HEK293 (cell line): ENCODE results near the gene TNIP1.

Experiments
- CTCF ChIA-PET: fragments of 350-600 bp; formaldehyde crosslinking; extraction: SDS; loops from one replicate; lab custom pipeline; 2021; ENCODE audit warnings: antibody characterized with exemption; lab: Yijun Ruan, JAX
- POLR2A ChIA-PET: fragments of 300-600 bp; formaldehyde crosslinking; extraction: SDS; loops from one replicate; lab custom pipeline; 2020; ENCODE audit warnings: antibody characterized with exemption, inconsistent platforms; lab: Yijun Ruan, JAX
- H3K27ac ChIP-seq: fragments of 200-500 bp; sonication (Bioruptor generic); 2 replicates; pipeline ENCODE4 v1.5.1; 2014; ENCODE audit warnings: low read depth, low read length, control low read depth, inconsistent platforms; ENCODE audit errors: extremely low read depth
- H3K36me3 ChIP-seq, 2 experiments: fragments of 200-500 bp in 1 of 2; sonication (Bioruptor generic) in 1 of 2; 1 replicate in 1 of 2; 2 replicates in 1 of 2; pipeline ENCODE4 v1.5.1; 2014 to 2017; ENCODE audit warnings: inconsistent platforms in 2 of 2, low read length in 2 of 2; ENCODE audit not compliant: control insufficient read depth in 2 of 2, insufficient read depth in 1 of 2
- H3K4me1 ChIP-seq: fragments of 200-500 bp; sonication (Bioruptor generic); 2 replicates; pipeline ENCODE4 v1.5.1; 2014; ENCODE audit warnings: mild to moderate bottlenecking, low read length, inconsistent platforms; ENCODE audit not compliant: control insufficient read depth, insufficient read depth
- H3K4me3 ChIP-seq: 2 replicates; pipeline ENCODE4 v1.5.1; 2011; ENCODE audit warnings: low read depth, mild to moderate bottlenecking, control low read depth, low read length, moderate library complexity
- H3K9me3 ChIP-seq: fragments of 200-500 bp; sonication (Bioruptor generic); 2 replicates; pipeline ENCODE4 v1.5.1; 2014; ENCODE audit warnings: low read depth, low read length, inconsistent platforms; ENCODE audit not compliant: control insufficient read depth, insufficient read depth
- ELK4 ChIP-seq: IDR thresholded peaks from 2 replicates; pipeline ENCODE4 v1.6.1; 2011; ENCODE audit warnings: mild to moderate bottlenecking, low read depth, low read length, borderline replicate concordance
- GLIS2 ChIP-seq: fragments of 450-650 bp; formaldehyde crosslinking; IDR thresholded peaks from 2 replicates; pipeline ENCODE4 v1.5.1; 2016; ENCODE audit warnings: missing biosample characterization, missing genetic modification characterization
- KLF1 ChIP-seq: fragments of 450-650 bp; formaldehyde crosslinking; IDR thresholded peaks from 2 replicates; pipeline ENCODE4 v1.5.1; 2016; ENCODE audit warnings: missing biosample characterization, missing genetic modification characterization
- KLF7 ChIP-seq: fragments of 450-650 bp; formaldehyde crosslinking; IDR thresholded peaks from 2 replicates; pipeline ENCODE4 v1.5.1; 2016; ENCODE audit warnings: missing biosample characterization, missing genetic modification characterization, borderline replicate concordance
- MYNN ChIP-seq: fragments of 450-650 bp; formaldehyde crosslinking; IDR thresholded peaks from 2 replicates; pipeline ENCODE4 v1.5.1; 2016; ENCODE audit warnings: missing biosample characterization, missing genetic modification characterization, borderline replicate concordance
- MZF1 ChIP-seq: fragments of 450-650 bp; formaldehyde crosslinking; IDR thresholded peaks from 2 replicates; pipeline ENCODE4 v1.5.1; 2017; ENCODE audit warnings: missing biosample characterization, missing genetic modification characterization, borderline replicate concordance
- SCRT1 ChIP-seq: fragments of 450-650 bp; formaldehyde crosslinking; IDR thresholded peaks from 2 replicates; pipeline ENCODE4 v1.5.1; 2016; ENCODE audit warnings: missing biosample characterization, missing genetic modification characterization, borderline replicate concordance
- SP2 ChIP-seq: fragments of 450-650 bp; formaldehyde crosslinking; IDR thresholded peaks from 2 replicates; pipeline ENCODE4 v1.5.1; 2016; ENCODE audit warnings: missing biosample characterization, missing genetic modification characterization
- ZNF121 ChIP-seq: fragments of 450-650 bp; formaldehyde crosslinking; IDR thresholded peaks from 2 replicates; pipeline ENCODE4 v1.5.1; 2016; ENCODE audit warnings: missing biosample characterization, missing genetic modification characterization
- ZNF132 ChIP-seq: fragments of 450-650 bp; formaldehyde crosslinking; IDR thresholded peaks from 2 replicates; pipeline ENCODE4 v1.5.1; 2017; ENCODE audit warnings: missing biosample characterization, missing genetic modification characterization, borderline replicate concordance
- ZNF140 ChIP-seq: fragments of 450-650 bp; formaldehyde crosslinking; IDR thresholded peaks from 2 replicates; pipeline ENCODE4 v1.5.1; 2016; ENCODE audit warnings: missing biosample characterization, missing genetic modification characterization
- ZNF223 ChIP-seq: fragments of 450-650 bp; formaldehyde crosslinking; IDR thresholded peaks from 2 replicates; pipeline ENCODE4 v1.5.1; 2016; ENCODE audit warnings: missing biosample characterization, missing genetic modification characterization
- ZNF416 ChIP-seq: fragments of 450-650 bp; formaldehyde crosslinking; IDR thresholded peaks from 2 replicates; pipeline ENCODE4 v1.5.1; 2016; ENCODE audit warnings: missing biosample characterization, missing genetic modification characterization
- ZNF701 ChIP-seq: fragments of 450-650 bp; formaldehyde crosslinking; IDR thresholded peaks from 2 replicates; pipeline ENCODE4 v1.5.1; 2016; ENCODE audit warnings: missing biosample characterization, missing genetic modification characterization
- TF ChIP-seq, protein P1 (sequence below): fragments of 450-650 bp; formaldehyde crosslinking; IDR thresholded peaks from 2 replicates; pipeline ENCODE4 v1.5.1; 2017; ENCODE audit warnings: missing biosample characterization, missing genetic modification characterization
- TF ChIP-seq, protein P2 (sequence below): fragments of 450-650 bp; IDR thresholded peaks from 2 replicates; pipeline ENCODE4 v1.5.1; 2018; ENCODE audit warnings: missing biosample characterization, mild to moderate bottlenecking, missing genetic modification characterization
- TF ChIP-seq, protein P3 (sequence below): fragments of 450-650 bp; formaldehyde crosslinking; IDR thresholded peaks from 2 replicates; pipeline ENCODE4 v1.5.1; 2016; ENCODE audit warnings: missing biosample characterization, missing genetic modification characterization, low read depth
- TF ChIP-seq, protein P4 (sequence below): fragments of 450-650 bp; formaldehyde crosslinking; IDR thresholded peaks from 2 replicates; pipeline ENCODE4 v1.5.1; 2016; ENCODE audit warnings: missing biosample characterization, missing genetic modification characterization, borderline replicate concordance
- TF ChIP-seq, protein P5 (sequence below): fragments of 450-650 bp; formaldehyde crosslinking; IDR thresholded peaks from 2 replicates; pipeline ENCODE4 v1.5.1; 2017; ENCODE audit warnings: missing biosample characterization, missing genetic modification characterization

TNIP1 gene

GRCh38 chr5:150999704-151000442, 81.0 kb downstream of the TNIP1 start:
- CTCF ChIA-PET, result interaction anchor here (0.7 to 1.8 kb wide), 4 partner anchors 17 to 165 kb away, joined by 3 to 7 read pairs (median 4); no protein-coding TSS in a partner anchor
- H3K36me3 ChIP-seq, result no peaks in the 10 kb centered on the region
- TF ChIP-seq KLF1 (tag by site-specific recombination) (no peak), ZNF223 (tag by site-specific recombination) (no peak), MYNN (tag by site-specific recombination) (no peak), ZNF701 (tag by site-specific recombination) (no peak), SCRT1 (tag by site-specific recombination) (no peak), ZNF121 (tag by site-specific recombination) (no peak), SP2 (tag by site-specific recombination) (no peak), KLF7 (tag by site-specific recombination) (no peak), GLIS2 (no peak), ZNF132 (tag by site-specific recombination) (no peak), MZF1 (no peak), ZNF140 (tag by site-specific recombination) (no peak), ELK4 (no peak), ZNF416 (tag by site-specific recombination) (no peak)
- TF ChIP-seq, protein P1, sequence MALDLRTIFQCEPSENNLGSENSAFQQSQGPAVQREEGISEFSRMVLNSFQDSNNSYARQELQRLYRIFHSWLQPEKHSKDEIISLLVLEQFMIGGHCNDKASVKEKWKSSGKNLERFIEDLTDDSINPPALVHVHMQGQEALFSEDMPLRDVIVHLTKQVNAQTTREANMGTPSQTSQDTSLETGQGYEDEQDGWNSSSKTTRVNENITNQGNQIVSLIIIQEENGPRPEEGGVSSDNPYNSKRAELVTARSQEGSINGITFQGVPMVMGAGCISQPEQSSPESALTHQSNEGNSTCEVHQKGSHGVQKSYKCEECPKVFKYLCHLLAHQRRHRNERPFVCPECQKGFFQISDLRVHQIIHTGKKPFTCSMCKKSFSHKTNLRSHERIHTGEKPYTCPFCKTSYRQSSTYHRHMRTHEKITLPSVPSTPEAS, result no peak
- TF ChIP-seq, protein P2, sequence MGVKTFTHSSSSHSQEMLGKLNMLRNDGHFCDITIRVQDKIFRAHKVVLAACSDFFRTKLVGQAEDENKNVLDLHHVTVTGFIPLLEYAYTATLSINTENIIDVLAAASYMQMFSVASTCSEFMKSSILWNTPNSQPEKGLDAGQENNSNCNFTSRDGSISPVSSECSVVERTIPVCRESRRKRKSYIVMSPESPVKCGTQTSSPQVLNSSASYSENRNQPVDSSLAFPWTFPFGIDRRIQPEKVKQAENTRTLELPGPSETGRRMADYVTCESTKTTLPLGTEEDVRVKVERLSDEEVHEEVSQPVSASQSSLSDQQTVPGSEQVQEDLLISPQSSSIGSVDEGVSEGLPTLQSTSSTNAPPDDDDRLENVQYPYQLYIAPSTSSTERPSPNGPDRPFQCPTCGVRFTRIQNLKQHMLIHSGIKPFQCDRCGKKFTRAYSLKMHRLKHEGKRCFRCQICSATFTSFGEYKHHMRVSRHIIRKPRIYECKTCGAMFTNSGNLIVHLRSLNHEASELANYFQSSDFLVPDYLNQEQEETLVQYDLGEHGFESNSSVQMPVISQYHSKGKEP (tag by site-specific recombination), result no peak
- TF ChIP-seq, protein P3, sequence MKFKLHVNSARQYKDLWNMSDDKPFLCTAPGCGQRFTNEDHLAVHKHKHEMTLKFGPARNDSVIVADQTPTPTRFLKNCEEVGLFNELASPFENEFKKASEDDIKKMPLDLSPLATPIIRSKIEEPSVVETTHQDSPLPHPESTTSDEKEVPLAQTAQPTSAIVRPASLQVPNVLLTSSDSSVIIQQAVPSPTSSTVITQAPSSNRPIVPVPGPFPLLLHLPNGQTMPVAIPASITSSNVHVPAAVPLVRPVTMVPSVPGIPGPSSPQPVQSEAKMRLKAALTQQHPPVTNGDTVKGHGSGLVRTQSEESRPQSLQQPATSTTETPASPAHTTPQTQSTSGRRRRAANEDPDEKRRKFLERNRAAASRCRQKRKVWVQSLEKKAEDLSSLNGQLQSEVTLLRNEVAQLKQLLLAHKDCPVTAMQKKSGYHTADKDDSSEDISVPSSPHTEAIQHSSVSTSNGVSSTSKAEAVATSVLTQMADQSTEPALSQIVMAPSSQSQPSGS (tag by site-specific recombination), result no peak
- TF ChIP-seq, protein P4, sequence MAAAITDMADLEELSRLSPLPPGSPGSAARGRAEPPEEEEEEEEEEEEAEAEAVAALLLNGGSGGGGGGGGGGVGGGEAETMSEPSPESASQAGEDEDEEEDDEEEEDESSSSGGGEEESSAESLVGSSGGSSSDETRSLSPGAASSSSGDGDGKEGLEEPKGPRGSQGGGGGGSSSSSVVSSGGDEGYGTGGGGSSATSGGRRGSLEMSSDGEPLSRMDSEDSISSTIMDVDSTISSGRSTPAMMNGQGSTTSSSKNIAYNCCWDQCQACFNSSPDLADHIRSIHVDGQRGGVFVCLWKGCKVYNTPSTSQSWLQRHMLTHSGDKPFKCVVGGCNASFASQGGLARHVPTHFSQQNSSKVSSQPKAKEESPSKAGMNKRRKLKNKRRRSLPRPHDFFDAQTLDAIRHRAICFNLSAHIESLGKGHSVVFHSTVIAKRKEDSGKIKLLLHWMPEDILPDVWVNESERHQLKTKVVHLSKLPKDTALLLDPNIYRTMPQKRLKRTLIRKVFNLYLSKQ (tag by site-specific recombination), result no peak
- TF ChIP-seq, protein P5, sequence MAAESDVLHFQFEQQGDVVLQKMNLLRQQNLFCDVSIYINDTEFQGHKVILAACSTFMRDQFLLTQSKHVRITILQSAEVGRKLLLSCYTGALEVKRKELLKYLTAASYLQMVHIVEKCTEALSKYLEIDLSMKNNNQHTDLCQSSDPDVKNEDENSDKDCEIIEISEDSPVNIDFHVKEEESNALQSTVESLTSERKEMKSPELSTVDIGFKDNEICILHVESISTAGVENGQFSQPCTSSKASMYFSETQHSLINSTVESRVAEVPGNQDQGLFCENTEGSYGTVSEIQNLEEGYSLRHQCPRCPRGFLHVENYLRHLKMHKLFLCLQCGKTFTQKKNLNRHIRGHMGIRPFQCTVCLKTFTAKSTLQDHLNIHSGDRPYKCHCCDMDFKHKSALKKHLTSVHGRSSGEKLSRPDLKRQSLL (tag by site-specific recombination), result no peak
- TF ChIP-seq, all 188 proteins: peak for 0
- no peaks in the 10 kb centered on the region for H3K4me1 ChIP-seq
- no peaks in the 10 kb centered on the region for H3K9me3 ChIP-seq
- H3K27ac ChIP-seq, result no peak overlapping the region
- POLR2A ChIA-PET, result no interaction called here
- H3K4me3 ChIP-seq, result no peak overlapping the region
